Astrocyte of the cerebellum (primary cell): Measurements from ENCODE around the gene SLC25A27.
"Not testable (repeated sequence)": the region's sequence is repeated elsewhere in the genome, so short reads cannot be mapped to it uniquely, and the experiment has no call there.

ENCODE experiments used
- DNase-seq: peaks from one replicate; pipeline ENCODE4 v3.0.0-alpha.2; 2011; ENCODE audit warnings: low read depth
- H3K4me3 ChIP-seq: 2 replicates; pipeline ENCODE4 v1.5.1; 2011; ENCODE audit warnings: mild to moderate bottlenecking, low read depth, low read length, moderate library complexity
- in situ Hi-C: cut with HindIII; loops from 2 replicates; pipeline ENCODE4 v1.10.0; 2017; ENCODE audit warnings: low sequenced_read_pairs
- TF ChIP-seq, protein P1 (sequence below): IDR thresholded peaks from 2 replicates; pipeline ENCODE4 v1.5.1; 2012; ENCODE audit warnings: low read length, low read depth, moderate library complexity, mild to moderate bottlenecking; ENCODE audit errors: missing control alignments

Gene SLC25A27

DNA sequence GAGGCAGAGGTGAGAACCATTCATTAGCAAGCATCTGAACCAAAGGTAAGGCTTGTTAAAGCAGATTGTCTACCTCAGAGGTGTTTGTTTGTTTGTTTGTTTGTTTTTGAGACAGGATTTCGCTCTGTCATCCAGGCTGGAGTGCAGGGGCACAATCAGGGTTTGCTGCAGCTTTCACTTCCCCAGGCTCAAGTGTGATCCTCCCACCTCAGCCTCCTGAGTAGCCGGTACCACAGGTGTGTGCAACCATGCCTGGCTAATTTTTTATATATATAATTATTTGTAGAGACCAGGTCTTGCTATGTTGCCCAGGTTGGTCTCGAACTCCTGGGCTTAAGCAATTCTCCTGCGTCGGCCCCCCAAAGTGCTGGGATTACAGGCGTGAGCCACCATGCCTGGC is 17.3 kb upstream of the SLC25A27 start:
- H3K4me3 ChIP-seq, result no peak overlapping the region
- in situ Hi-C loops, result no loop called here
- TF ChIP-seq, protein P1, sequence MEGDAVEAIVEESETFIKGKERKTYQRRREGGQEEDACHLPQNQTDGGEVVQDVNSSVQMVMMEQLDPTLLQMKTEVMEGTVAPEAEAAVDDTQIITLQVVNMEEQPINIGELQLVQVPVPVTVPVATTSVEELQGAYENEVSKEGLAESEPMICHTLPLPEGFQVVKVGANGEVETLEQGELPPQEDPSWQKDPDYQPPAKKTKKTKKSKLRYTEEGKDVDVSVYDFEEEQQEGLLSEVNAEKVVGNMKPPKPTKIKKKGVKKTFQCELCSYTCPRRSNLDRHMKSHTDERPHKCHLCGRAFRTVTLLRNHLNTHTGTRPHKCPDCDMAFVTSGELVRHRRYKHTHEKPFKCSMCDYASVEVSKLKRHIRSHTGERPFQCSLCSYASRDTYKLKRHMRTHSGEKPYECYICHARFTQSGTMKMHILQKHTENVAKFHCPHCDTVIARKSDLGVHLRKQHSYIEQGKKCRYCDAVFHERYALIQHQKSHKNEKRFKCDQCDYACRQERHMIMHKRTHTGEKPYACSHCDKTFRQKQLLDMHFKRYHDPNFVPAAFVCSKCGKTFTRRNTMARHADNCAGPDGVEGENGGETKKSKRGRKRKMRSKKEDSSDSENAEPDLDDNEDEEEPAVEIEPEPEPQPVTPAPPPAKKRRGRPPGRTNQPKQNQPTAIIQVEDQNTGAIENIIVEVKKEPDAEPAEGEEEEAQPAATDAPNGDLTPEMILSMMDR, result no peak
- DNase-seq, result no peak

DNA sequence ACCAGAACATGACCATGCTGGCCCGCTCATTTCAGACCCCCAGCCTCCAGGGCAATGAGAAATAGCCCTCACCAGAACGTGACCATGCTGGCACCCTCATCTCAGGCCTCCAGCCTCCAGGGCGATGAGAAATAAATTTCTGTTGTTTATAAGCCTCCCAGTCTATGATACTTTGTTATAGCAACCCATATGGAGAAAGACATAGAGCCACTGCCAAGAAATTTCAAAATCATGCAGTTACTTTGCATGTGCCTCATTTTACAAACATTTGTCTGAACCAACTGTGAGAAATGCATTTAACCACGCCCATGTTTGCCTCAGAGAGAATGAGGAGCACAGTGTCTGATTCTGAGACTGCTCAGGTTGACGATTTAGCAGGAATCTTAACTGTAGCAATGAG is 15.6 kb upstream of the SLC25A27 start:
- no peak overlapping the region for H3K4me3 ChIP-seq
- in situ Hi-C loops, result no loop called here
- TF ChIP-seq, protein P1, result no peak
- DNase-seq, result no peak

DNA sequence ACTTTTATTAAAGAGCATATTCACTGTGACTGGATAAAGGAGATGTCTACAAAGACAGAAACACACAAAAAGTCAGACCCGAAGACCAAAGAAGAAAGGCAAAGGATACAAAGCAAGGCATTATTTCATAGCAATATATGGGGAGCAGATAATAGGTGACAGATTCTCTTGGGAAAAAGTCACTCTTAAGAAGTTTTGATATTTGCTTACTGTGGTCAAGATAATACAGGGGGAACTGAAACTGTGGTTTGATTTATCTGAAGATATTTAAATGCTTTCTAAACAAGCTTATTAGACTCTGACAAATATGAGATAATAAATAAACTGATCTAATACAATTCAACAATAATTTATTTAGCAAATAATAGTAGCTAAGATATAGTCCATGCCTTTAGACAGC is 14.8 kb upstream of the SLC25A27 start:
- TF ChIP-seq, protein P1, result no peak

DNA sequence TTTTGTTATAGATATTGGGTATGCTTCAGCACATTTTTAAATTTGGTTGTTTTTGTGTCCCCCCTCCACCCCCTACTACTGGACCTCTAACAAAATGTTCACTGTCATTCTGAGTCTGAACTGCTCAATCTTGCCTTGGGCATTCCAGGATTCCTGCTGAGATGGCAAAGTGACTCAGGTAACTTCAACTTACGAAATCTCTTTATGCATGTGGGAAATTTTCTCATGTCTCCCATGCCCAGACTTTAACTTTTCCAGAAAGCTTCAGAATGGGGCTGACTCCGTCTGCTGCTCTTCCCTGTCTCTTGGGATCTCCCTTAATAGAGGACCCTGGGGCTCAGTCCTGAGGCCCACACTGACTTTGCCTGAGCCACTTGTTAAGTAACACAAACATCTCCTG is 14.1 kb upstream of the SLC25A27 start:
- in situ Hi-C loops, result no loop called here
- no peak for DNase-seq
- no peak overlapping the region for H3K4me3 ChIP-seq
- TF ChIP-seq, protein P1, result no peak

More for the DNA sequence above, 14.8 kb upstream of the SLC25A27 start:
- in situ Hi-C loops, result no loop called here
- no peak overlapping the region for H3K4me3 ChIP-seq
- no peak for DNase-seq

DNA sequence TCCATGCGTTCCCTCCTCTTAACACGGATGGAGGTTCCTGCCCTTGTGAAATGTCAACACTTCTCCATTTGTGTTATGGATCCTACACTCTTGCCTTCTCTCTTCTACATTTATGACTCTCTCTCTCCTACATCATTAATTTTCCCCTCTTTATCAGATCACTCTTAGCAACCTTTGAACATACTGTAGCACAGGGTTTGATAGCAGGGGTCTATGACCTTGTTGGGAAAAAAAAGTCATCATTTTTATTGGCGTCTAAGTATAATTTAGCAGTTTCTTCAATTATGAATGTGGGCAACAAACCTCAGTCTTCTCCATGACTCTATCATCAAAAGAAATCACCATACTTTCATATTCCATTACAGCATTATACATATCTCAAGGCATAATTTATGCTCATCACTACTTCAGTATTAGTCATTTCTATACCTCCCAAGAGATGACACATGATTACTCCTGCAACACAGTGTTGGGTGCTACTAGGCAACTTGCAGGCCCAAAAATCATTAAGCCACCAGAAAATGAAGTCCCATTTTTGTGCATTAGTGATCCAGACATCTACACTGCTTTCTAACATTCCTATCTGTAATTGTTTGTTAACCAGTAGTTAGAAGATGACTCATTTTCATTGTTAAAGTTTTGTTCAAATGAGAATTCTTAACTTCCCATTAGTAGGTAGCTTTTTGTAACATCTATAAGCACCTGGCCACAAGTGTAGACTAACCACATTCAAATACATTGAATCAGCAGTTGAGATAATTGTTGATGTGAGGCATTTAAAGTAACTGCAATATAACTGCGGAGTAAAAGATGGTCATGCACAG is 9.6 kb upstream of the SLC25A27 start:
- DNase-seq, result no peak
- TF ChIP-seq, protein P1, result no peak
- in situ Hi-C loops, result no loop called here
- H3K4me3 ChIP-seq, result no peak overlapping the region

DNA sequence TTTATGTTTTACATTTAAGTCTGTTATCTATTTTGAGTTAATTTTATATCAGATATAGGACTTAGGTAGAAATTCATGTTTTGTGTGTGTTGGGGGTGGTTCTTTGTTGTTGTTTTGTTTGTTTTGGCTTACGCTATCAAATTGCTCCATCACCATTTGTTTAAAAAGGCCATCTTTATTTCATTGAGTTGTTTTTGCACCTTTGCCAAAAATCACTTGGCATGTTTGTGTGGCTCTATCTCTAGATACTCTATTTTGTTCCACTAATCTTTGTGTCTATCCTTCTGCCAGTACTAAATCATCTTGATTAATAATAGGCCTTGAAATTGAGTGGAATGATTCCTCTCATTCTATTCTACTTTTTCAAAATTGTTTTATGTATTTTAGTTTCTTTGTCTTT is 7.5 kb upstream of the SLC25A27 start:
- in situ Hi-C loops, result no loop called here
- no peak overlapping the region for H3K4me3 ChIP-seq
- no peak for DNase-seq
- TF ChIP-seq, protein P1, result no peak

DNA sequence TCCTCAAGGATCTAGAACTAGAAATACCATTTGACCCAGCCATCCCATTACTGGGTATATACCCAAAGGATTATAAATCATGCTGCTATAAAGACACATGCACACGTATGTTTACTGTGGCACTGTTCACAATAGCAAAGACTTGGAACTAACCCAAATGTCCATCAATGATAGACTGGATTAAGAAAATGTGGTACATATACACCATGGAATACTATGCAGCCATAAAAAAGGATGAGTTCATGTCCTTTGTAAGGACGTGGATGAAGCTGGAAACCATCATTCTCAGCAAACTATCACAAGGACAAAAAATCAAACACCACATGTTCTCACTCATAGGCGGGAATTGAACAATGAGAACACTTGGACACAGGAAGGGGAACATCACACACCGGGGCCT is 4.7 kb upstream of the SLC25A27 start:
- H3K4me3 ChIP-seq, DNase-seq, in situ Hi-C loops: not testable (repeated sequence)
